ENCODE results near the gene PDZK1. TPM values are rescaled to one million over a fixed set of nuclear protein-coding genes. Genes with fewer than 3 reads are reported as not detected.

The PDZK1 gene
- total and polyA plus RNA-seq, 2 of the 8 experiments (the other 6 are each of a cell fraction or from before 2014, with no cell fraction given), result 0.17 TPM; not detected in 1

DNA sequence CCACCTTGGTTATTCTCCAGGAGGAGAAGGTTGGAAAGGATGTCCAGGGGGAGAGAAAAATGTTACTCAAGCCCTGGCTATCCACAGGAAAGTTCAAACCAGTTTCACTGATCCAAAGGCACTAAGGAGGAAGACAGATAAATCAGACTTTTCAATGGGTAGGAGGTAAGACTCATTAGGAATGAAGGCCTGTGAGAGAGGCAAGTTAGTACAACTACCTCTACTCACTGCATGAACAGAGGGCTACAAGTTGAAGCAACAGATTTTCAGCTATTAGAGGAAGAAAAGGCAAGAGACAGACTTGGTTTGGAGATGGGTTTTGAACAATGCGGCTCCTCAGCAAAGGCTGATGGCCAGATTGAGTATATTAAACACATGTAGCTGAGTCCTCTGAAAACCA is 29.0 kb upstream of the PDZK1 start:
- H2BK12ac ChIP-seq (ENCODE audit: low read depth, low read length), result no peak overlapping the region
- H4K8ac ChIP-seq (ENCODE audit: extremely low read depth, insufficient read depth, low read length), result no peak overlapping the region
- no peak overlapping the region for H3K4ac ChIP-seq (replicated peaks; ENCODE audit: insufficient read length, low read depth, low read length)
- H3K79me2 ChIP-seq (ENCODE audit: control insufficient read depth in 1 of 2, insufficient read depth in 2 of 2, low read length in 2 of 2), result no peaks in the 10 kb centered on the region
- H2BK5ac ChIP-seq (ENCODE audit: low read depth, low read length), result no peak overlapping the region
- no peak overlapping the region for H2AK5ac ChIP-seq (ENCODE audit: low read depth, low read length)
- ChIA-PET CTCF (ENCODE audit: partially characterized antibody) (interaction anchor here (0.6 to 0.7 kb wide), 2 partner anchors 173 to 243 kb away, joined by 4 read pairs; no protein-coding TSS in a partner anchor), POLR2A (ENCODE audit: partially characterized antibody) (interaction anchor here (0.8 kb wide), 1 partner anchor 15 kb away, joined by 3 read pairs; no protein-coding TSS in a partner anchor)
- no peak overlapping the region for H3K18ac ChIP-seq (ENCODE audit: extremely low read depth, low read length)
- no peak overlapping the region for H3K9ac ChIP-seq (replicated peaks in 1 of 4; ENCODE audit: extremely low read depth in 1 of 4, low read depth in 3 of 4, low read length in 3 of 4)
- no peaks in the 10 kb centered on the region for H3K36me3 ChIP-seq (ENCODE audit: control insufficient read depth in 2 of 4, insufficient read depth in 4 of 4, low read length in 3 of 4)
- FAIRE-seq, result no peak
- no peak overlapping the region for H4K5ac ChIP-seq (ENCODE audit: insufficient read length, low read depth, low read length)
- no peak overlapping the region for H3K56ac ChIP-seq (replicated peaks; ENCODE audit: insufficient read length, low read depth, low read length)
- no peaks in the 10 kb centered on the region for H3K23me2 ChIP-seq (ENCODE audit: low read depth, low read length)
- H3K27me3 ChIP-seq (replicated peaks in 1 of 4; ENCODE audit: control insufficient read depth in 3 of 4, extremely low read depth in 1 of 4, insufficient read depth in 3 of 4, low read length in 3 of 4), result no peaks in the 10 kb centered on the region
- H3K23ac ChIP-seq (ENCODE audit: insufficient read length), result no peak overlapping the region
- H4K20me1 ChIP-seq (replicated peaks in 1 of 2; ENCODE audit: control insufficient read depth in 1 of 2, insufficient read depth in 2 of 2, low read length in 2 of 2), result no peaks in the 10 kb centered on the region
- no peak overlapping the region for H3K4me3 ChIP-seq (ENCODE audit: extremely low read depth in 1 of 4, insufficient read depth in 2 of 4, low read depth in 3 of 4, low read length in 4 of 4)
- H4K91ac ChIP-seq (replicated peaks; ENCODE audit: insufficient read length, low read length), result no peak overlapping the region
- no peak for TF ChIP-seq BACH1 (IDR thresholded peaks at IDR 0.05; ENCODE audit: low read length)
- TF ChIP-seq POLR2A (IDR thresholded peaks at IDR 0.05; ENCODE audit: control extremely low read depth in 1 of 2, low read depth in 2 of 2, low read length in 2 of 2), result no peak
- no peak for TF ChIP-seq CREB1 (IDR thresholded peaks at IDR 0.05)
- TF ChIP-seq RFX5 (IDR thresholded peaks at IDR 0.05; ENCODE audit: borderline replicate concordance, low read depth, low read length), result no peak
- no peak overlapping the region for H3K27ac ChIP-seq (ENCODE audit: low read depth, low read length)
- no peak for DNase-seq (ENCODE audit: low read depth in 1 of 2, low spot score in 2 of 2)
- whole genome bisulfite sequencing, 2 experiments (ENCODE audit: extremely low coverage in 1 of 2, insufficient coverage in 1 of 2, insufficient read length in 1 of 2, insufficient replicate concordance in 2 of 2, low coverage in 1 of 2, low lambda C conversion rate in 2 of 2, missing lambda C conversion rate in 1 of 2), result 90% methylated on average over 1 of the region's 1 CpG; no CpG with 5 or more reads in 1 of the 2 experiments
- H3K4me1 ChIP-seq (replicated peaks in 1 of 4; ENCODE audit: control insufficient read depth in 3 of 4, insufficient read depth in 4 of 4, low read length in 3 of 4), result peaks cover 0 to 6% (median 0%) of the 10 kb centered on the region in 4 experiments; a peak in 3 of 7 replicates
- no peak overlapping the region for H3K4me2 ChIP-seq (ENCODE audit: insufficient read depth in 1 of 2, low read depth in 2 of 2, low read length in 2 of 2)
- no peak overlapping the region for H2BK15ac ChIP-seq (ENCODE audit: low read length)
- H2BK20ac ChIP-seq (ENCODE audit: low read length), result no peak overlapping the region
- no peak overlapping the region for H3K14ac ChIP-seq (ENCODE audit: insufficient read length)
- H2BK120ac ChIP-seq (replicated peaks; ENCODE audit: low read depth, low read length), result no peak overlapping the region
- no peaks in the 10 kb centered on the region for H3K9me3 ChIP-seq (ENCODE audit: insufficient read depth in 2 of 2, low read depth in 1 of 2, low read length in 1 of 2)
- no peaks in the 10 kb centered on the region for H3K79me1 ChIP-seq (ENCODE audit: low read depth, low read length)
- H2AFZ ChIP-seq (ENCODE audit: low read length), result no peak overlapping the region
